Measurements from ENCODE around the gene CXCL5. TPM values are rescaled to one million over a fixed set of nuclear protein-coding genes. Genes with fewer than 3 reads are reported as not detected.

Gene CXCL5
- total RNA-seq, 1 donor from 2014 or later: 0.45 TPM

DNA sequence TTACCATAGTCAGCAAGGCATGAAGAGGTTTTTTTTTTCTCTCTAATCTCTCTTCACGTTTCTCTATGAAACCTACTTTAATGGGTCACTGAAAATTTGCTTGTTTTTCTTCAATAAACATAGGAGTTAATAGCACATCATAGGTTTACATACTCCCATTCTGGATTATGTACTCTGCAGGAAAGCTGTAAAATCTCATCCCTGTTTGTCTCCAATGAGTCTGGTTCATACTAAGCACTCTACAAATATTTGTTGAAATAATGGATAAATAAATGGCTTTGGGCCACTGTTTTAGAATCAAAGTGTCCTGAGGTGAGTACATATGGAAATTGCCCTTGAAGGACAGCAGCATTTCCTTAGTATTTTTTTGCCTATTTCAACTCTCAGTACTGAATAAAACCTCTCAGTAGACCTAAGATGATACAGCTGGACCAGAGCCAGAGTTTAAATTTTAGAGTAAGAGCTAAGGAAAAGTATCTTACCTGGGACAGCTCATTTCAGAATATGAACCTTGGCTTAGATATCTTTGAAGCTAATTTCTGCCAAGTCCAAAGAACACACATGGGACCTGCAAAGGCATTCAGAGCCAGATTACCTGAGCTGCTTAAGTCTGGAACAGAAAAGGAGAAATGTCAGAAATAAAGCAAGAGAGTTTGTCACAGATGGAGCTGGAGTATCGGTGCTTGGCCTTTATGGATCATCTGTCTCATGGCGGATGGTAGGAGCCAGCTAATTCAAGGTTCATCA lies 51.1 kb downstream of the CXCL5 start:
- Mint-ChIP-seq H3K27me3 (ENCODE audit: low read depth) (peaks cover 50% of the 10 kb centered on the region), H3K27ac (no peak overlapping the region), H3K4me1 (peaks cover 10% of the 10 kb centered on the region), H3K36me3 (no peaks in the 10 kb centered on the region), H3K4me3 (no peak overlapping the region), H3K9me3 (no peaks in the 10 kb centered on the region)
- no peak for DNase-seq (ENCODE audit: low spot score in 2 of 2, unreplicated experiment in 2 of 2)
- TF ChIP-seq, protein P1, sequence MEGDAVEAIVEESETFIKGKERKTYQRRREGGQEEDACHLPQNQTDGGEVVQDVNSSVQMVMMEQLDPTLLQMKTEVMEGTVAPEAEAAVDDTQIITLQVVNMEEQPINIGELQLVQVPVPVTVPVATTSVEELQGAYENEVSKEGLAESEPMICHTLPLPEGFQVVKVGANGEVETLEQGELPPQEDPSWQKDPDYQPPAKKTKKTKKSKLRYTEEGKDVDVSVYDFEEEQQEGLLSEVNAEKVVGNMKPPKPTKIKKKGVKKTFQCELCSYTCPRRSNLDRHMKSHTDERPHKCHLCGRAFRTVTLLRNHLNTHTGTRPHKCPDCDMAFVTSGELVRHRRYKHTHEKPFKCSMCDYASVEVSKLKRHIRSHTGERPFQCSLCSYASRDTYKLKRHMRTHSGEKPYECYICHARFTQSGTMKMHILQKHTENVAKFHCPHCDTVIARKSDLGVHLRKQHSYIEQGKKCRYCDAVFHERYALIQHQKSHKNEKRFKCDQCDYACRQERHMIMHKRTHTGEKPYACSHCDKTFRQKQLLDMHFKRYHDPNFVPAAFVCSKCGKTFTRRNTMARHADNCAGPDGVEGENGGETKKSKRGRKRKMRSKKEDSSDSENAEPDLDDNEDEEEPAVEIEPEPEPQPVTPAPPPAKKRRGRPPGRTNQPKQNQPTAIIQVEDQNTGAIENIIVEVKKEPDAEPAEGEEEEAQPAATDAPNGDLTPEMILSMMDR (IDR thresholded peaks at IDR 0.05; ENCODE audit: unreplicated experiment): no peak

DNA sequence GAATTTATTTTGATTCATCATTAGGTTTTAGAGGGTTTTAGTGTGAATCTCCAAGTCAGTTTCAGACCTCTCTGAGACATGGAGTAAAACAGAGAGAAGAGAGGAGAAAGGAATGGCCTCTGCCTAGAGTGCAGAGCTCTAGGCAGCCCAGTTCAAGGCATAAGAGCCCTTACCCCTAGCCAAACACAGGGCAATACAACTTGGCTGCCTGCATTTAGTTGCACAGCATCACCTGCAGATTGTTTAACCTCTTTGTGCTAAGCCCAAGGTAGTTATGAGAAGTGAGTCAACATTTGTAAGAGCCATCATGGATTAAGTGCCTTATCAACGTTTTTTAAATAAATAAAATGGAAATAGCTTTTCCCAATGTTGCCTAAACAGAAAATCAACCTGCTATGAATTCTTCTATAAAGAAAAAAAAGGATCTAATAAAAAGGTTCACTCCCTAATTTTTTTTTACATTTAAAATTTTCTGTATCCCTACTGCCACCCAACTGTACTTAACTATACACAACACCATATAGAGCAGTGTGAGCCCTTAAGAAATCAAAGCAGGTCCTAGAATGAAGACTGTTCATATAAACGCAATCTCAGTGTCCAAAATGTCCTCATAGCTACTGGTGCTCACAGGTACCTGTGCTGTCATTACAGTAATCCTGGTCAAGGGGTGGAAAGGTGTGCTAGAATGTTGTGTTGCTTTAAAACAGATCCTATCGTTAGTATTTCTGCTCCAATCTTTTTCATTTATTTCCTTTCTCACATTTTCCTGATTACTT lies 52.6 kb downstream of the CXCL5 start:
- peaks cover 66% of the 10 kb centered on the region for H3K27me3 Mint-ChIP-seq (ENCODE audit: low read depth)
- TF ChIP-seq, protein P1 (IDR thresholded peaks at IDR 0.05; ENCODE audit: unreplicated experiment): no peak
- no peak overlapping the region for H3K4me3 Mint-ChIP-seq
- no peak overlapping the region for H3K27ac Mint-ChIP-seq
- no peak for DNase-seq (ENCODE audit: low spot score in 2 of 2, unreplicated experiment in 2 of 2)
- peaks cover 10% of the 10 kb centered on the region for H3K4me1 Mint-ChIP-seq
- no peaks in the 10 kb centered on the region for H3K9me3 Mint-ChIP-seq
- H3K36me3 Mint-ChIP-seq: no peaks in the 10 kb centered on the region

Other genes starting within 250 kb of the CXCL5 start
- 0.16 to 0.20 TPM (median 0.18 TPM) in 3 replicates for gene CXCL6, start 162.0 kb downstream of the CXCL5 start, total RNA-seq
- not detected in 3 replicates for gene PF4V1, start 145.4 kb downstream of the CXCL5 start, total RNA-seq
- gene CXCL1, start 129.3 kb downstream of the CXCL5 start, total RNA-seq: 0.47 to 0.77 TPM (median 0.74 TPM) in 3 replicates
- gene PF4, start 16.6 kb downstream of the CXCL5 start, total RNA-seq: not detected in 3 replicates
- not detected in 3 replicates for gene PPBP, start 10.5 kb downstream of the CXCL5 start, total RNA-seq
- 2.1 to 2.8 TPM (median 2.3 TPM) in 3 replicates for gene CXCL3, start 40.0 kb upstream of the CXCL5 start, total RNA-seq
- 8.7 to 12.7 TPM (median 9.8 TPM) in 3 replicates for gene CXCL2, start 100.5 kb upstream of the CXCL5 start, total RNA-seq
- gene MTHFD2L, start 159.4 kb upstream of the CXCL5 start, total RNA-seq: 19.2 to 21.1 TPM (median 20.9 TPM) in 3 replicates

All from mesothelial cell of epicardium (in vitro differentiated cells).